ENCODE data around the gene ACKR2. TPM values are rescaled to one million over a fixed set of nuclear protein-coding genes. Genes with fewer than 3 reads are reported as not detected.
A peak's percentile ranks its signal among the peaks of the same experiment; 100 is the strongest.

The ACKR2 gene
- total and polyA plus RNA-seq, 2 experiments from 2014 or later = 0.15 to 2.8 TPM

DNA sequence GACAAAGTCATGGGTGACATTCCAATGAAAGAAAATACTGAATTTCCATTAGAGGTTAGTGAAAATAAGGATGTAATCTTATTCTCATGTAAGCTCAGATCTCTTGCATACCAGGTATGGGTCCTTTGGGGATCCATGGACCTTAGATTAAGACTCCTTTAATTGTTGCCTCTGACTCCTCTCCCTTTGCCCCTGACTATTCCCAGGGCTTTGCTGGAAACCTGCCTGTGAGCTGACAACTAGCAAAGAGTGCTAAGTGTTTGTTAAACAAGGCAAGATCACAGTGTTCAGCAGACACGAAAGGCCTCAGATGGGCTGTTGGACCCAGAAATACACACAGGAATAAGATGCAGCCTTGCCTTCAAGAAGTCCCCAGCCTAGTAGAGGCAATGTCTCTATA is 32.1 kb downstream of the ACKR2 start:
- TF ChIP-seq CTCF (IDR thresholded peaks at IDR 0.05; ENCODE audit: low read depth, low read length) = no peak
- Histone ChIP-seq H3K4me3 (no peak overlapping the region), H3K9me3 (ENCODE audit: low read depth) (no peaks in the 10 kb centered on the region), H3K4me1 (ENCODE audit: low read depth) (peaks cover 3% of the 10 kb centered on the region), H3K27ac (no peak overlapping the region), H3K27me3 (no peaks in the 10 kb centered on the region), H3K36me3 (no peaks in the 10 kb centered on the region)
- DNase-seq (ENCODE audit: low read depth in 1 of 2, low spot score in 1 of 2) = no peak

DNA sequence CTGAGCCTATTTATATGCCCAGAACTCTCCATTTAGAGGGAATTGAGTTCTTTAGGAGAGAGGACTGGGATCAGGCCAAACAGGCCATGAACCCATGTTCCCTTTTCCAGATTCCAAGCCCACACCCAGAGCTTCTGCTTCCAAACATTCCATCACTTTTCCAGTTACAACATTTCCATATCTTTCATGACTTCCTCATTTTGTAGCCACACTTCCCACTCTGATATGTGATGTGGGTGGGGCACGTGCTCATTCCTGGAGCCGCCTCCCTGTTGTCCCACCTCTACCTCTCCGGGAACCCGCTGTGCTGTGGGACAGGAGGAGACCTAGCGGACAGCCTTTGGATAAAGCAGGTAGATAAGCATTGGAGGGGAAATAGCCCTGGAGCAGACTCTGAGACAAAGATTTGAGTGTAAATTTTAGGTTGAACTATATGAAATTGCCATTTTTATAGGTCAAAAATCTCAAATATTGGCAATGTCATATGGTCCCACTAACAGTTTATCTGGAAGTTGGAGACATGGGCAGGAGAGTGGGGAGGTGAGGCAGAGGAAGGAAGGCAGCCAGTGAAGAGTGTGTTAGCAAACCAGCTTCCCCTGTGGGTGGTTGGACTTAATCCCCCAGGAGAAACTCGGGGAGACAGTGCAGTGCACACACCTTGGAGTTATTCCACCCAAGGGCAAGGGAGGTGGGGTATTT is 34.6 kb downstream of the ACKR2 start:
- H3K27ac ChIP-seq = no peak overlapping the region
- H3K9me3 ChIP-seq (ENCODE audit: low read depth) = no peaks in the 10 kb centered on the region
- no peaks in the 10 kb centered on the region for H3K36me3 ChIP-seq
- DNase-seq (ENCODE audit: low read depth in 1 of 2, low spot score in 1 of 2) = peak in 1 of 2 donors; percentile 25
- peaks cover 3% of the 10 kb centered on the region for H3K4me1 ChIP-seq (ENCODE audit: low read depth)
- TF ChIP-seq CTCF (IDR thresholded peaks at IDR 0.05; ENCODE audit: low read depth, low read length) = no peak
- H3K4me3 ChIP-seq = no peak overlapping the region
- no peaks in the 10 kb centered on the region for H3K27me3 ChIP-seq

DNA sequence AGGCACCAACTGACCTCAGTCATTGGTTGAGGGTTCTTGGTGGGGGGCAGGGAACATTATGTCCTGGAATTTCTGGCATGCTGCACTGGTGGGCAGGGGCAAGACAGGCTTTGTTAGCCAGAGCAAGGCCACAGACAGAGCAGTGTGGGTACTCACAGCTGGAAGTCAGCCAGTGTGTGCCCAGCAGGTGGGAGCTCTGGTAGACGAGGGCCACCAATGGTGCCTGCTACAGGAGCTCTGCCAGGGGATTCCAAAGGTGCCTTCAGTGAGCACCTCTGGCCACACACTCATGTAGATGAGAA is 35.1 kb downstream of the ACKR2 start:
- Histone ChIP-seq H3K9me3 (ENCODE audit: low read depth) (no peaks in the 10 kb centered on the region), H3K27ac (no peak overlapping the region), H3K4me3 (no peak overlapping the region), H3K36me3 (no peaks in the 10 kb centered on the region), H3K4me1 (ENCODE audit: low read depth) (peaks cover 3% of the 10 kb centered on the region), H3K27me3 (no peaks in the 10 kb centered on the region)
- TF ChIP-seq CTCF (IDR thresholded peaks at IDR 0.05; ENCODE audit: low read depth, low read length) = no peak
- no peak for DNase-seq (ENCODE audit: low read depth in 1 of 2, low spot score in 1 of 2)

DNA sequence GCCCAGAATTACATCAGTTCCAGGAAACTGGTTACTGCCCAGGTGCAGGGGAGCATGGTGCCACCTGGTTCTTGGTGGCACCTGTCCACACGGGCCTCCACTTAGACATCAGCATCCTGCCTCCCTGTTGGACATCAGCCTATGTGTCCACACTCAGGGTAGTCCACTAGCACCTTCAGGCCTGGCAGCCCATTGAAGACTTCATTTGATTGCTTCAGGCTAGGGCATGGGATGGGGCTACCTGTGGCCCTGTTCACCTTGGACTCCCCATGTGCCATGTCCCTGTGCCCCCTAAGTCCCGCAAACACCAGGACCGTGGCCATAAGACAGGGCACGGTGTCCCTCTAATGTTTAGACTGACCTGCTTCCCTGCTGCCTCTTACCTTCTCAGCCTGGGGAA is 35.6 kb downstream of the ACKR2 start:
- Histone ChIP-seq H3K9me3 (ENCODE audit: low read depth) (no peaks in the 10 kb centered on the region), H3K36me3 (no peaks in the 10 kb centered on the region), H3K27me3 (no peaks in the 10 kb centered on the region), H3K4me1 (ENCODE audit: low read depth) (peaks cover 3% of the 10 kb centered on the region), H3K27ac (no peak overlapping the region), H3K4me3 (no peak overlapping the region)
- DNase-seq (ENCODE audit: low read depth in 1 of 2, low spot score in 1 of 2) = no peak
- TF ChIP-seq CTCF (IDR thresholded peaks at IDR 0.05; ENCODE audit: low read depth, low read length) = no peak

DNA sequence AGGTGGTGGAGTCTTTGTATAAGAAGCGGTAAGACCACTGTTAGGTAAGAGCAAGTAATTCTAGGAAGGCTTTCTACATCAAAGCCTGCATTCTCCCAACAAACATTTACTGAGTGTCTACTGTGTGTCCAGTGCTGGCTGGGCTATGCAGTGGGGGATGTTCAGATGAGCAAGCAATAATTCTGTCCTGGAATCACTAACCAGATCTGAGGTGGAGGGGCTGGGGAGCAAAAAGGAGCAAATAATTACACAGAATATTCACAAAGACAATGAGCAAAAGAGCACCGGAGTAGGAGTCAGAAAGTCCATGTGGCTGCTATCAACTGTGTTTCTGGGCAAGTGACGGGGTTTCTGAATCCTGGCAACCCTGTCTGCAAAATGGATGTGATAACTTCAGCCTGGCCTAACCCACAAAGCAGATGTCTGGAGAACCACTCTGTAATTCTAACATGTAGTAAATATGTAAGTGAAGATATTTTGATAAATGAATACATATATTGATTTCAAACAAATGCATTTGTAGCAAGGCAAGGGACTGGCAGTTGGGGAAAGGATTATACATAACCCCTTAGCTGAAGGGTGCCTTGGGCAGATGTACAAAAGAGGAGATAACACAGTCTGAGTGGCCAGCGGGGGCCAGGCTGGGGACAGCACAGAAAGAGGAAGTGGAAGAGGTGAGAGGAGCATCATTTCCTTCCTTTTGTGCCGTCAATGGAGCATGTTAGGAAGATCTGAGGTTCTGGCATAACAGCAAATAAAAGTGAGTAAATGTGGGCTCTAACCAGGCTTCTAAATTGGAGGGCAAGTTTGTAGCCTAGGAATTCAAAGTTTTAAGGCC is 37.7 kb downstream of the ACKR2 start:
- Histone ChIP-seq H3K27me3 (no peaks in the 10 kb centered on the region), H3K27ac (peak overlapping the region; percentile 28), H3K36me3 (no peaks in the 10 kb centered on the region), H3K4me1 (ENCODE audit: low read depth) (peaks cover 3% of the 10 kb centered on the region), H3K4me3 (no peak overlapping the region), H3K9me3 (ENCODE audit: low read depth) (no peaks in the 10 kb centered on the region)
- no peak for DNase-seq (ENCODE audit: low read depth in 1 of 2, low spot score in 1 of 2)
- TF ChIP-seq CTCF (IDR thresholded peaks at IDR 0.05; ENCODE audit: low read depth, low read length) = no peak

Measured in cardiac muscle cell (in vitro differentiated cells and primary cell).